HepG2 (cell line): Measurements from ENCODE around the gene ATG4A. TPM values are rescaled to one million over a fixed set of nuclear protein-coding genes. Genes with fewer than 3 reads are reported as not detected.

Source experiments
- ATAC-seq: fragments of 200-7000 bp; cut with Tn5 transposase; 3 replicates; pipeline ENCODE4 v1.9.1; 2020; ENCODE audit warnings: mild to moderate bottlenecking, moderate library complexity
- BruUV-seq: library from RNA; stranded (reverse); fragments of 400-500 nt; replicated peaks from 2 replicates; lab custom pipeline; 2021; lab: Mats Ljungman, UMichigan
- CTCF ChIA-PET: fragments of 300-600 bp; formaldehyde crosslinking; extraction: SDS; loops from one replicate; lab custom pipeline; 2021; ENCODE audit warnings: low total read pairs, inconsistent platforms, low intra/inter-chr PET ratio; lab: Yijun Ruan, JAX
- POLR2A ChIA-PET: fragments of 350-600 bp; sonication (Branson Sonifier 250); formaldehyde crosslinking; loops from one replicate; lab custom pipeline; 2020; ENCODE audit warnings: antibody characterized with exemption, inconsistent platforms; lab: Yijun Ruan, JAX
- DNase-seq: peaks from one replicate; pipeline ENCODE4 v3.0.0-alpha.2; 2015; ENCODE audit warnings: low spot score
- FAIRE-seq: peaks from 3 replicates; lab custom pipeline; 2011; peaks lifted over from hg19 to GRCh38; lab: Jason Lieb, UNC
- H2AFZ ChIP-seq: one replicate; pipeline ENCODE4 v1.6.1; 2011; ENCODE audit warnings: low read length, inconsistent platforms
- H3K27ac ChIP-seq: fragments of 300-600 bp; 3 replicates; pipeline ENCODE4 v1.8.0; 2011; ENCODE audit warnings: mixed run types, mild to moderate bottlenecking, mixed read lengths, low read length, inconsistent platforms; ENCODE audit not compliant: insufficient read depth; ENCODE audit errors: extremely low read length
- H3K27me3 ChIP-seq, 2 experiments: fragments of 200-600 bp in 1 of 2; 2 replicates in 1 of 2; 3 replicates in 1 of 2; pipeline versions ENCODE4 v1.6.0 to v1.8.0; 2011; ENCODE audit warnings: low read length in 2 of 2, mild to moderate bottlenecking in 2 of 2, moderate library complexity in 2 of 2, inconsistent platforms in 1 of 2; ENCODE audit not compliant: insufficient read depth in 2 of 2, control insufficient read depth in 1 of 2
- H3K36me3 ChIP-seq, 2 experiments: fragments of 200-600 bp in 1 of 2; replicated peaks in 1 of 2; 2 replicates in 1 of 2; 3 replicates in 1 of 2; pipeline versions ENCODE4 v1.5.1 to v1.8.0; 2011; ENCODE audit warnings: low read length in 2 of 2, inconsistent platforms in 1 of 2; ENCODE audit not compliant: insufficient read depth in 2 of 2, control insufficient read depth in 1 of 2
- H3K4me1 ChIP-seq: 2 replicates; pipeline ENCODE4 v1.5.1; 2012; ENCODE audit warnings: low read length, inconsistent platforms; ENCODE audit not compliant: insufficient read depth
- H3K4me2 ChIP-seq: 2 replicates; pipeline ENCODE4 v1.6.0; 2011; ENCODE audit warnings: low read depth, low read length, inconsistent platforms
- H3K4me3 ChIP-seq, 3 experiments: fragments of 200-600 bp in 1 of 3; sonication (generic), shearing (Covaris generic) in 1 of 3; replicated peaks in 1 of 3; 2 replicates each; pipeline ENCODE4 v1.5.1; 2011 to 2016; ENCODE audit warnings: low read length in 3 of 3, inconsistent platforms in 2 of 3, low read depth in 2 of 3, mild to moderate bottlenecking in 2 of 3, control low read depth in 1 of 3, mixed read lengths in 1 of 3; ENCODE audit not compliant: insufficient read depth in 1 of 3
- H3K79me2 ChIP-seq: one replicate; pipeline ENCODE4 v1.6.1; 2011; ENCODE audit warnings: low read length, inconsistent platforms; ENCODE audit not compliant: insufficient read depth
- H3K9ac ChIP-seq: 2 replicates; pipeline ENCODE4 v1.6.0; 2011; ENCODE audit warnings: mild to moderate bottlenecking, low read depth, low read length, inconsistent platforms; ENCODE audit not compliant: insufficient read depth
- H3K9me3 ChIP-seq: 2 replicates; pipeline ENCODE4 v1.5.1; 2012; ENCODE audit warnings: mild to moderate bottlenecking, low read length
- H4K20me1 ChIP-seq: 2 replicates; pipeline ENCODE4 v1.6.0; 2011; ENCODE audit warnings: inconsistent platforms, mild to moderate bottlenecking, low read length, moderate library complexity; ENCODE audit not compliant: insufficient read depth
- CBX2 ChIP-seq, 2 experiments: fragments of 200-600 bp in 1 of 2; sonication (generic); formaldehyde crosslinking in 1 of 2; IDR thresholded peaks; 2 replicates each; pipeline versions ENCODE4 v1.7.0 to v1.8.1; 2018 to 2022; ENCODE audit warnings: low read depth in 2 of 2, low read length in 1 of 2, mild to moderate bottlenecking in 1 of 2, missing genetic modification reagents in 1 of 2
- CEBPG ChIP-seq: IDR thresholded peaks from 2 replicates; pipeline ENCODE4 v1.6.1; 2016
- EZH2 ChIP-seq: conservative IDR thresholded peaks from 2 replicates; pipeline ENCODE4 v1.6.1; 2012; ENCODE audit warnings: mild to moderate bottlenecking, low read depth, low read length, moderate library complexity
- GMEB1 ChIP-seq: sonication (generic); formaldehyde crosslinking; IDR thresholded peaks from 2 replicates; pipeline ENCODE4 v1.5.1; 2020; ENCODE audit warnings: missing genetic modification reagents, mild to moderate bottlenecking, borderline replicate concordance
- NFYB ChIP-seq: sonication (generic); formaldehyde crosslinking; IDR thresholded peaks from 2 replicates; pipeline ENCODE4 v1.4.0; 2020; ENCODE audit warnings: missing genetic modification reagents
- NONO ChIP-seq, 2 experiments: fragments of 450-650 bp in 1 of 2; sonication (generic) in 1 of 2; formaldehyde crosslinking in 1 of 2; IDR thresholded peaks in 1 of 2; conservative IDR thresholded peaks in 1 of 2; 2 replicates each; pipeline versions ENCODE4 v1.6.1 to v1.8.0; 2017 to 2022; ENCODE audit warnings: mild to moderate bottlenecking in 1 of 2, missing genetic modification reagents in 1 of 2, moderate library complexity in 1 of 2
- RORA ChIP-seq: sonication (generic); formaldehyde crosslinking; IDR thresholded peaks from 2 replicates; pipeline ENCODE4 v1.5.0; 2020; ENCODE audit warnings: mild to moderate bottlenecking, missing genetic modification reagents, moderate library complexity
- SIN3A ChIP-seq: IDR thresholded peaks from 2 replicates; pipeline ENCODE4 v1.6.1; 2011; ENCODE audit warnings: low read depth, mild to moderate bottlenecking, control low read depth, low read length, borderline replicate concordance
- SSRP1 ChIP-seq: IDR thresholded peaks from 2 replicates; pipeline ENCODE4 v1.6.1; 2016; ENCODE audit warnings: control low read depth
- TCF7L2 ChIP-seq: IDR thresholded peaks from 2 replicates; pipeline ENCODE4 v1.6.1; 2011; ENCODE audit warnings: mild to moderate bottlenecking, low read depth, low read length, moderate library complexity
- TFDP1 ChIP-seq: IDR thresholded peaks from 2 replicates; pipeline ENCODE4 v1.6.1; 2016; ENCODE audit warnings: missing compliant biosample characterization, missing genetic modification reagents, borderline replicate concordance
- TIGD3 ChIP-seq: sonication (generic); formaldehyde crosslinking; IDR thresholded peaks from 2 replicates; pipeline ENCODE4 v1.5.1; 2020; ENCODE audit warnings: mild to moderate bottlenecking, missing genetic modification reagents, borderline replicate concordance
- ZNF138 ChIP-seq: sonication (generic); formaldehyde crosslinking; IDR thresholded peaks from 2 replicates; pipeline ENCODE4 v1.5.0; 2020; ENCODE audit warnings: mild to moderate bottlenecking, low read depth, missing genetic modification reagents
- ZNF232 ChIP-seq: sonication (generic); formaldehyde crosslinking; IDR thresholded peaks from 2 replicates; pipeline ENCODE4 v1.4.0; 2020; ENCODE audit warnings: missing genetic modification reagents, borderline replicate concordance
- ZNF331 ChIP-seq: sonication (generic); formaldehyde crosslinking; IDR thresholded peaks from 2 replicates; pipeline ENCODE4 v1.4.0; 2020; ENCODE audit warnings: missing genetic modification reagents
- ZNF337 ChIP-seq: sonication (generic); formaldehyde crosslinking; IDR thresholded peaks from 2 replicates; pipeline ENCODE4 v1.5.1; 2020; ENCODE audit warnings: missing genetic modification reagents, low read depth, mild to moderate bottlenecking, borderline replicate concordance
- ZNF749 ChIP-seq: sonication (generic); formaldehyde crosslinking; IDR thresholded peaks from 2 replicates; pipeline ENCODE4 v1.8.0; 2022; ENCODE audit warnings: mild to moderate bottlenecking, missing genetic modification reagents, moderate library complexity, borderline replicate concordance
- ZNF883 ChIP-seq: sonication (generic); formaldehyde crosslinking; IDR thresholded peaks from 2 replicates; pipeline ENCODE4 v1.5.1; 2020; ENCODE audit warnings: mild to moderate bottlenecking, missing genetic modification reagents; ENCODE audit errors: not compliant biosample characterization
- ZUFSP ChIP-seq: sonication (generic); formaldehyde crosslinking; IDR thresholded peaks from 2 replicates; pipeline ENCODE4 v1.9.0; 2021; ENCODE audit warnings: missing genetic modification reagents, mild to moderate bottlenecking, borderline replicate concordance
- WGBS: methylation state at CpG from one replicate; pipeline ENCODE4 v1.1.6; 2017; ENCODE audit warnings: low lambda C conversion rate; 5-methylcytosine and 5-hydroxymethylcytosine counted together
- in situ Hi-C: cut with HindIII; loops from 2 replicates; pipeline ENCODE4 v1.10.0; 2017; ENCODE audit warnings: low pct_unique_long_range_greater_than_20kb; ENCODE audit not compliant: extremely low pct_ligation_motif_present
- intact Hi-C: fragments of 100-400 bp; cut with micrococcal nuclease; formaldehyde crosslinking; loops from one replicate; pipeline ENCODE4 v1.10.0; 2022; ENCODE audit not compliant: unreplicated experiment
- polyA plus RNA-seq, 8 experiments: library from polyadenylated mRNA; depleted of rRNA in 3 of 8; stranded (reverse) in 7 of 8; unstranded in 1 of 8; fragments of >200 nt; fragmentation: Illumina TruSeq in 4 of 8; extraction: Trizol in 4 of 8; gene quantifications; 2 replicates each; pipeline versions ENCODE4 v1.2.1 to v1.2.3, GENCODE V29; 2011 to 2016; ENCODE audit warnings: low read depth in 4 of 8, missing spikeins in 1 of 8, mixed read lengths in 1 of 8; ENCODE audit not compliant: insufficient read depth in 1 of 8
- total RNA-seq, 5 experiments: library from RNA; depleted of rRNA; stranded (reverse); fragments of >200 nt; fragmentation: Illumina TruSeq; extraction: Trizol; gene quantifications; 2 replicates each; pipeline ENCODE4 v1.2.3, GENCODE V29; 2016; ENCODE audit warnings: low read depth in 1 of 5

Gene ATG4A
- total and polyA plus RNA-seq, 2 of the 13 experiments (the other 11 are each of a cell fraction or from before 2014, with no cell fraction given): 3.3 to 6.3 TPM

- H2AFZ ChIP-seq: no peak overlapping the region
- intact Hi-C loops (no loop called here), in situ Hi-C loops (loop anchor here (5.0 kb wide), 1 partner anchor 49 kb away; no protein-coding TSS in a partner anchor)
- no peaks in the 10 kb centered on the region; a peak in 1 of 5 replicates for H3K27me3 ChIP-seq
- ATAC-seq (no peak), FAIRE-seq (no peak), DNase-seq (no peak)
- H3K4me2 ChIP-seq: no peak overlapping the region
- ChIA-PET CTCF (interaction anchor here (3.2 kb wide), 1 partner anchor 50 kb away, joined by 25 read pairs; no protein-coding TSS in a partner anchor), POLR2A (no interaction called here)
- H3K9me3 ChIP-seq: no peaks in the 10 kb centered on the region
- no peaks in the 10 kb centered on the region for H4K20me1 ChIP-seq
- no peak overlapping the region for H3K9ac ChIP-seq
- no peaks in the 10 kb centered on the region for H3K79me2 ChIP-seq
- H3K27ac ChIP-seq: no peak overlapping the region
- H3K4me3 ChIP-seq: no peak overlapping the region
- H3K4me1 ChIP-seq: no peaks in the 10 kb centered on the region
- WGBS: 20% methylated on average over 4 of the region's 4 CpGs
- BruUV-seq: no TSS peak
- no peaks in the 10 kb centered on the region for H3K36me3 ChIP-seq
- TF ChIP-seq CBX2 (IDR thresholded peaks at IDR 0.05; ENCODE audit: low read depth, low read length): no peak
- TF ChIP-seq CBX2 (CRISPR knock-in tag; IDR thresholded peaks at IDR 0.05; ENCODE audit: low read depth): no peak
- no peak for TF ChIP-seq NONO (IDR thresholded peaks at IDR 0.05)
- TF ChIP-seq NONO (CRISPR knock-in tag; conservative IDR thresholded peaks at IDR 0.05): no peak
- TF ChIP-seq CEBPG: no peak
- TF ChIP-seq RORA (CRISPR knock-in tag): no peak
- TF ChIP-seq SSRP1 (CRISPR knock-in tag): no peak
- TF ChIP-seq ZNF749 (CRISPR knock-in tag): no peak
- no peak for TF ChIP-seq GMEB1 (CRISPR knock-in tag)
- no peak for TF ChIP-seq TIGD3 (CRISPR knock-in tag)
- TF ChIP-seq NFYB (CRISPR knock-in tag): no peak
- TF ChIP-seq TFDP1 (CRISPR knock-in tag): no peak
- TF ChIP-seq ZNF337 (CRISPR knock-in tag): no peak
- no peak for TF ChIP-seq ZUFSP (CRISPR knock-in tag)
- TF ChIP-seq TCF7L2: no peak
- TF ChIP-seq EZH2: no peak
- TF ChIP-seq ZNF138 (CRISPR knock-in tag): no peak
- TF ChIP-seq SIN3A: no peak
- TF ChIP-seq ZNF883 (CRISPR knock-in tag): no peak
- no peak for TF ChIP-seq ZNF232 (CRISPR knock-in tag)
- no peak for TF ChIP-seq ZNF331 (CRISPR knock-in tag)
Observed at GRCh38 chrX:108070891-108071290, 20.7 kb upstream of the ATG4A start.
